Upper lobe of right lung (tissue), 1 donor: ENCODE measurements around the gene RAD9A. TPM values are rescaled to one million over a fixed set of nuclear protein-coding genes. Genes with fewer than 3 reads are reported as not detected.

Experiments
- ATAC-seq: fragments of 200-7000 bp; cut with Tn5 transposase; one replicate; pipeline ENCODE4 v1.9.1; 2020; ENCODE audit warnings: mild to moderate bottlenecking, moderate library complexity
- DNase-seq: peaks from one replicate; pipeline ENCODE4 v3.0.0-alpha.2; 2020
- H3K27ac ChIP-seq: fragments of 200-600 bp; one replicate; pipeline ENCODE4 v1.8.0; 2022
- H3K27me3 ChIP-seq: fragments of 200-600 bp; one replicate; pipeline ENCODE4 v1.8.0; 2022; ENCODE audit warnings: mild to moderate bottlenecking
- H3K36me3 ChIP-seq: fragments of 200-600 bp; one replicate; pipeline ENCODE4 v1.8.0; 2022
- H3K4me1 ChIP-seq: fragments of 200-600 bp; one replicate; pipeline ENCODE4 v1.8.0; 2022
- H3K4me3 ChIP-seq: fragments of 200-600 bp; one replicate; pipeline ENCODE4 v1.8.0; 2022; ENCODE audit warnings: mild to moderate bottlenecking
- H3K9me3 ChIP-seq: fragments of 200-600 bp; one replicate; pipeline ENCODE4 v1.8.0; 2022
- intact Hi-C: fragments of 100-400 bp; cut with DNase I; formaldehyde crosslinking; loops from one replicate; pipeline ENCODE4 v1.11.0; 2022
- total RNA-seq: library from RNA; stranded (reverse); fragmentation: NEBNext Ultra II Directional; extraction: Animal tissue kit (Norgen Biotek cat#: 25700); gene quantifications from one replicate; pipeline ENCODE4 v1.2.1, GENCODE V29; 2021
- TF ChIP-seq, protein P1 (sequence below): fragments of 200-600 bp; IDR thresholded peaks from one replicate; pipeline ENCODE4 v1.8.0; 2022; ENCODE audit warnings: antibody characterized with exemption
- donor health status: DM: no; HTN: yes; CAD: no; lungs with severe emphysema.

Gene RAD9A
- total RNA-seq, 1 donor from 2014 or later = 20.7 TPM

DNA sequence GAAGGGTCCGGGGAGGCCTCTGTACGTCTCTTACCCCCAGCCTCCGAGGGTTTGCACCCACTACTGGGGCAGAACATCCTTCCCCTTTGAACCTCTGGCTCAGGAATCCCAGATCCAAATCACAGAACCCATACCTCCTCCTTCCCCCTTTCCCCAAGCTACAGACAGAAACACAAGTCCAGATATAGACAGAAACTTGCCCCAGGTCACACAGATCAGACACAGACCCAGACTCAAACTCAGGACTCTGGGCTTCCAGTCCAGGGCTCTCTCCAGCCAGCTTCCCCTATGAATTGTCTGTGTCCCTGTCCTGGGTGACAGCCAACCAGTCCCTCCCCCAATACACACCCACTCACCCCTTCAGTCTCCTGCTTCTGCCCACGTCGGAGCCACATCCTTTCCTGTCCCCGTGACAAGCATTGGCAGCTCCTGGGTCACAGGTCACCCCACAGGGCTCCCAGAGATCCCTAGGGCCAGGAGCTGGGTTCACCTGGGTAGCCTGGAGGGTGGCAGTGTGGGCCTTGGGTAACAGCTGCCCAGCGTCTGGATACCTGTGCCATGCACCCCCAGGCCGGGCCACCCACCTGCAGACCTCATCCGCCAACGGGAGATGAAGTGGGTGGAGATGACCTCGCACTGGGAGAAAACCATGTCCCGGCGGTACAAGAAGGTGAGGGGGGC lies 12.9 kb downstream of the RAD9A start:
- Histone ChIP-seq H3K9me3 (no peaks in the 10 kb centered on the region), H3K36me3 (peaks cover 10% of the 10 kb centered on the region), H3K4me1 (peaks cover 34% of the 10 kb centered on the region), H3K27ac (peak overlapping the region; percentile 72), H3K4me3 (peak overlapping the region; percentile 49), H3K27me3 (no peaks in the 10 kb centered on the region)
- TF ChIP-seq, protein P1, sequence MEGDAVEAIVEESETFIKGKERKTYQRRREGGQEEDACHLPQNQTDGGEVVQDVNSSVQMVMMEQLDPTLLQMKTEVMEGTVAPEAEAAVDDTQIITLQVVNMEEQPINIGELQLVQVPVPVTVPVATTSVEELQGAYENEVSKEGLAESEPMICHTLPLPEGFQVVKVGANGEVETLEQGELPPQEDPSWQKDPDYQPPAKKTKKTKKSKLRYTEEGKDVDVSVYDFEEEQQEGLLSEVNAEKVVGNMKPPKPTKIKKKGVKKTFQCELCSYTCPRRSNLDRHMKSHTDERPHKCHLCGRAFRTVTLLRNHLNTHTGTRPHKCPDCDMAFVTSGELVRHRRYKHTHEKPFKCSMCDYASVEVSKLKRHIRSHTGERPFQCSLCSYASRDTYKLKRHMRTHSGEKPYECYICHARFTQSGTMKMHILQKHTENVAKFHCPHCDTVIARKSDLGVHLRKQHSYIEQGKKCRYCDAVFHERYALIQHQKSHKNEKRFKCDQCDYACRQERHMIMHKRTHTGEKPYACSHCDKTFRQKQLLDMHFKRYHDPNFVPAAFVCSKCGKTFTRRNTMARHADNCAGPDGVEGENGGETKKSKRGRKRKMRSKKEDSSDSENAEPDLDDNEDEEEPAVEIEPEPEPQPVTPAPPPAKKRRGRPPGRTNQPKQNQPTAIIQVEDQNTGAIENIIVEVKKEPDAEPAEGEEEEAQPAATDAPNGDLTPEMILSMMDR = no peak
- DNase-seq (peak; percentile 83), ATAC-seq (peak; percentile 33)
- intact Hi-C loops = loop anchor here (10.0 kb wide), 1 partner anchor 100 kb away; the partner anchor contains the start of genes CDK2AP2 and PITPNM1

DNA sequence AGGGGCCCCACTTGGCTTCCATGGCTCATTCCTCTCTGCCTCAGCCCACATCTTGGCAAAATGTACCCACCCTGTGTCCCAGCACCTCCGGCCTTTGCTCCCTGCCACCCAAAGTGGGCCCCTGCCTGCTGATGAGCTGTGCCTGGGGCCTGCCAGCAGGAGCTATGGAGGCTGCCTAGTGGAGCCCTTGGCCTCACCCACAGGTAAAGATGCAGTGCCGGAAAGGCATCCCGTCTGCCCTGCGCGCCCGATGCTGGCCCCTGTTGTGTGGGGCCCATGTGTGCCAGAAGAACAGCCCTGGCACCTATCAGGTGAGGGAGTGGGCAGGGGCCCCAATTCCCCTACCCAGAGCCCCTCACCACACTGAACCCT lies 13.4 kb downstream of the RAD9A start:
- TF ChIP-seq, protein P1 = no peak
- ATAC-seq = no peak
- peaks cover 4% of the 10 kb centered on the region for H3K36me3 ChIP-seq
- no peak for DNase-seq
- intact Hi-C loops = loop anchor here (10.0 kb wide), 1 partner anchor 100 kb away; the partner anchor contains the start of genes CDK2AP2 and PITPNM1
- H3K27me3 ChIP-seq = no peaks in the 10 kb centered on the region
- no peaks in the 10 kb centered on the region for H3K9me3 ChIP-seq
- peak overlapping the region; percentile 49 for H3K4me3 ChIP-seq
- peaks cover 33% of the 10 kb centered on the region for H3K4me1 ChIP-seq
- H3K27ac ChIP-seq = peak overlapping the region; percentile 72

DNA sequence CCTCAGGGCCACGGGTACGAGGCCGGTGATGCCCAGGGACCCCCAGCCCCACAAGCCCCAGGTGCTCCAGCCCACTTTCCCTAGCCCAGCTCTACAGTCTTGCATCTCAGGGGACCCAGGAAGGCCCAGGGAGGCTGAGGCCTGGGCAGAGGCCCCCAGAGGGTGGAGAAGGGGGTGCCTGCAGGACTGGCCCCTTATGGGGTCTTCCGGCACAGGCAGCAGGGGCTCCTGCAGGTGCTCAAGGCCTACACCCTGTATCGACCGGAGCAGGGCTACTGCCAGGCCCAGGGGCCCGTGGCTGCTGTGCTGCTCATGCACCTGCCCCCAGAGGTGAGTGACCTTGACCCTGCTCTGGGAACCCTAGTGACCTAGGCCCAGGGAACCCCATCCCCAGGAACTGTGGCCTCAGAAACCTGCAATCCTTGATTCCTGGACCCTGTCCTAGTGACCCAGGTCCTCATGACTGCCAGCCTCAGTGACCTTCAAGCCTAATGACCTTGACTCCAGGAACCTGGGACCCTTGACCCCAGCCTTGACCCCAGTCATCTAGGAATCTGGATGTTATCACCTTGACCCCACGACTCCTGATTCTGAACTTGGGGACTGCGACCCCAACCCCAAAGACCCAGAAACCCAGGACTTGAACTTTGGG lies 14.0 kb downstream of the RAD9A start:
- TF ChIP-seq, protein P1 = no peak
- H3K27ac ChIP-seq = peak overlapping the region; percentile 36
- intact Hi-C loops = loop anchor here (10.0 kb wide), 1 partner anchor 99 kb away; the partner anchor contains the start of genes CDK2AP2 and PITPNM1

DNA sequence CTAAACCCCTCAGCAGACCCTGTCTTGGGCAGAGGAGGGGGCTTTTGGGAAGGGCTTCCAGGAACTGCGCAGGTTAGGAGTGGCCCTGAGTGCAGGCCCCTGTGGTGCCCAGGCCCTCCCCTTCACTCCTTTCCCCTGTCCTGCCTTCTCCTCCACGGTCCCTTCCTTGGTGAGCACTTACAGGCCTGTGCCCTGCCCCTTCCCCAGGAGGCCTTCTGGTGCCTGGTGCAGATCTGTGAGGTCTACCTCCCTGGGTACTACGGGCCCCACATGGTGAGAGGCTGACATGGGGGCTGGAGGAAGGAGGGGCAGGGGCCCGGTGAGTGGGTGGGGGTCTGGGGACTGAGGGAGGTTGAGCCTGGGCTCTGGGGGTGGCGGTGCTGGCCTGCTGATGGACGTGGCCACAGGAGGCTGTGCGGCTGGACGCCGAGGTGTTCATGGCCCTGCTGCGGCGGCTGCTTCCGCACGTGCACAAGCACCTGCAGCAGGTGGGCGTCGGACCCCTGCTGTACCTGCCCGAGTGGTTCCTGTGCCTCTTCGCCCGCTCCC lies 14.7 kb downstream of the RAD9A start:
- no peak for DNase-seq
- H3K4me3 ChIP-seq = no peak overlapping the region
- no peaks in the 10 kb centered on the region for H3K27me3 ChIP-seq
- peak overlapping the region; percentile 36 for H3K27ac ChIP-seq
- TF ChIP-seq, protein P1 = no peak
- peaks cover 25% of the 10 kb centered on the region for H3K4me1 ChIP-seq
- no peaks in the 10 kb centered on the region for H3K9me3 ChIP-seq
- no peaks in the 10 kb centered on the region for H3K36me3 ChIP-seq
- intact Hi-C loops = loop anchor here (10.0 kb wide), 1 partner anchor 98 kb away; the partner anchor contains the start of genes CDK2AP2 and PITPNM1
- no peak for ATAC-seq

More for the DNA sequence above, 14.0 kb downstream of the RAD9A start:
- H3K4me3 ChIP-seq = peak overlapping the region; percentile 49
- no peaks in the 10 kb centered on the region for H3K9me3 ChIP-seq
- no peaks in the 10 kb centered on the region for H3K27me3 ChIP-seq
- peaks cover 27% of the 10 kb centered on the region for H3K4me1 ChIP-seq
- DNase-seq = no peak
- ATAC-seq = no peak
- no peaks in the 10 kb centered on the region for H3K36me3 ChIP-seq

DNA sequence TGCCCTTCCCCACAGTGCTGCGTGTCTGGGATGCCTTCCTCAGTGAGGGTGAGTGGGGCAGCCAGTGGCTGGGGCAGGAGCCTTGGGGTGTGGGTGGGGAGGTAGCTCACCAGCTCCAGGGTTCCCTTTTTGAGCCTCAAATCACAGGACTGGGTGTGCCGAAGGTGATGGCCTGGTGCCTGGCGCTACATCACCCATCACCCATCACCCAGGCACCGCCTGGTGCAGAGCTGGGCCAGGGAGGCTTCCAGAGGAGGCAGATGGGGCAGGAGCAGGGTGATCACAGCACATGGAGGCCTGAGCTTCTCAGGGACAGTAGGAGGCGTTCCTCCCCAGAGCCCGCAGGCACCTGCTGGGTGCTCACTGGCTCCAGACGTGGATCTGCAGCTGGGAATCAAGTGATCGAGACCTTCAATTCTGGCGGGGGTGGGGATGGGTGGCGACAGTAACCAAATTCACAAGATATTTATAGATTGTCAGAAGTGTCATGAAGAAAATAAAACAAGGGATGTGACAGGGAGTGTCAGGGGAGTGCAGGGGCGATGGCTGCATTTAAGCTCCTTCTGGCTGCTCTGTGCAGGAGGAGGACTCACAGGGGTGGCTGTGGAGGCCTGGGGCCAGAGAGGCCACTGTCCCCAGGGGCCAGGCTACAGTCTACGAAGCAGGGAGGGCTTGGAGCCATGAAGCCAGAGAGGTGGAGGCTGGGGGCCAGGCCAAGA lies 15.3 kb downstream of the RAD9A start:
- Histone ChIP-seq H3K4me3 (no peak overlapping the region), H3K27me3 (no peaks in the 10 kb centered on the region), H3K4me1 (peaks cover 24% of the 10 kb centered on the region), H3K36me3 (no peaks in the 10 kb centered on the region), H3K27ac (peak overlapping the region; percentile 36), H3K9me3 (no peaks in the 10 kb centered on the region)
- ATAC-seq = no peak
- no peak for DNase-seq
- TF ChIP-seq, protein P1 = no peak
- intact Hi-C loops = loop anchor here (10.0 kb wide), 1 partner anchor 98 kb away; the partner anchor contains the start of genes CDK2AP2 and PITPNM1
